ENCODE measurements around the gene C4orf50. TPM values are rescaled to one million over a fixed set of nuclear protein-coding genes. Genes with fewer than 3 reads are reported as not detected.

The C4orf50 gene
- total RNA-seq, 1 donor = not detected

DNA sequence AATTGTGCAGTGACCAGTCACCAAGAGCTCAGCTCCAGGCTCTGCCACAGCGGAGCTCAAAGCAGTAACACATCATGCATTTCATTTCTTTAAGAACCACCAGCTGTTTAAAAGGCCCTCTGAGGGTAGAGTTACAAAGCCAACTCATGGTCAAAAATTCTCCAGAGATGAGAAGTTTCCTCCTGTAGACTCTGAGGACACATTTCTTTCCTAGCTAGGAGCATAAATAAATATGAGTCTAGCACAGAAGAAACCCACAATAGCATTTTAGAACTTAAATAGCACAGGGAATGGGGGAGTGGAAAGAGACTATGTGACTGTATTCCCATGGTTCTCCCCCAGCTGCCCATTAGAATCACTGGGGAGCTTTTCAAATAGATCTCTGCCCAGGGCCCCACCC lies 118.8 kb downstream of the C4orf50 start:
- TF ChIP-seq, protein P1, sequence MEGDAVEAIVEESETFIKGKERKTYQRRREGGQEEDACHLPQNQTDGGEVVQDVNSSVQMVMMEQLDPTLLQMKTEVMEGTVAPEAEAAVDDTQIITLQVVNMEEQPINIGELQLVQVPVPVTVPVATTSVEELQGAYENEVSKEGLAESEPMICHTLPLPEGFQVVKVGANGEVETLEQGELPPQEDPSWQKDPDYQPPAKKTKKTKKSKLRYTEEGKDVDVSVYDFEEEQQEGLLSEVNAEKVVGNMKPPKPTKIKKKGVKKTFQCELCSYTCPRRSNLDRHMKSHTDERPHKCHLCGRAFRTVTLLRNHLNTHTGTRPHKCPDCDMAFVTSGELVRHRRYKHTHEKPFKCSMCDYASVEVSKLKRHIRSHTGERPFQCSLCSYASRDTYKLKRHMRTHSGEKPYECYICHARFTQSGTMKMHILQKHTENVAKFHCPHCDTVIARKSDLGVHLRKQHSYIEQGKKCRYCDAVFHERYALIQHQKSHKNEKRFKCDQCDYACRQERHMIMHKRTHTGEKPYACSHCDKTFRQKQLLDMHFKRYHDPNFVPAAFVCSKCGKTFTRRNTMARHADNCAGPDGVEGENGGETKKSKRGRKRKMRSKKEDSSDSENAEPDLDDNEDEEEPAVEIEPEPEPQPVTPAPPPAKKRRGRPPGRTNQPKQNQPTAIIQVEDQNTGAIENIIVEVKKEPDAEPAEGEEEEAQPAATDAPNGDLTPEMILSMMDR (IDR thresholded peaks at IDR 0.05; ENCODE audit: insufficient read depth, low read depth, low read length) = no peak
- no peak overlapping the region for H3K4me3 ChIP-seq (ENCODE audit: low read depth, low read length)
- DNase-seq (ENCODE audit: low read depth) = no peak

DNA sequence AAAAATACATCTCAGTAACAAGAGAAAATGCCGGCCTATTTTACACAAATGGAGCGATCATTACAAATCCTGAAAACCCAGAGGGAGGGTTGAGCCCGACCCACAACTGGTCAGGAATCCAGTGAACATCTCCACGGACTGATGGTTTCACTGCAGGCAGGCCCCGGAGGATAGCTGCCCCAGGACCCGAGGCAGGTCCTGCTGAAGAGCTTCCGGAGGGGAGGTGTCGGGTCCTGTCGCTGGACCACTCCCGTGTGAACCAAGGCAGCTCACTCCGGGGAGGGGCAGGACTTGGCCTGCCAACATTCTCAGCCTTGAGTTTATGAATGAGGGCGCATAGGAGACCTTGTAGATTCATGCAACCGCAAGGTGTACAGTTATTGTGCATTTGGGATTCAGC lies 120.6 kb downstream of the C4orf50 start:
- no peak for DNase-seq (ENCODE audit: low read depth)
- no peak overlapping the region for H3K4me3 ChIP-seq (ENCODE audit: low read depth, low read length)
- TF ChIP-seq, protein P1 (IDR thresholded peaks at IDR 0.05; ENCODE audit: insufficient read depth, low read depth, low read length) = no peak

DNA sequence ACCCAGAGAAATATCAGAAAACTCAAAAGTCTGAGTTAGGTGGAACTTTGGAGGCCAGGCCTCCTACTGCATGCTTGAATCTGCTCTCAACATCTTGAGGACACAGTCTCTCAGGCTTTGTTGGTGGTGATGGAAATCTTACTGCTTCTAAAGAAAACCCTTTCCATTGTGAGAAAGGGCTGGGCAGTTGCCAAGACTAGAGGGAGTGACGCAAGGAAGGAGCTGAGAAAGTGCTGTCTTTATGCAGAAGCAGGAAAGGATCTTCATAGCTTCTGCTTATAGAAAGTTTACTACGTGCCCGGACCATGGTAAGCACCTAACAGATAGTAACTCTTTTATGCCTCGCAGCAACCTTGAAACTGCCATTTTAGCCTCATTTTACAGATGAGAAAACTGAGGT lies 122.9 kb downstream of the C4orf50 start:
- TF ChIP-seq, protein P1 (IDR thresholded peaks at IDR 0.05; ENCODE audit: insufficient read depth, low read depth, low read length) = no peak
- DNase-seq (ENCODE audit: low read depth) = no peak
- no peak overlapping the region for H3K4me3 ChIP-seq (ENCODE audit: low read depth, low read length)

DNA sequence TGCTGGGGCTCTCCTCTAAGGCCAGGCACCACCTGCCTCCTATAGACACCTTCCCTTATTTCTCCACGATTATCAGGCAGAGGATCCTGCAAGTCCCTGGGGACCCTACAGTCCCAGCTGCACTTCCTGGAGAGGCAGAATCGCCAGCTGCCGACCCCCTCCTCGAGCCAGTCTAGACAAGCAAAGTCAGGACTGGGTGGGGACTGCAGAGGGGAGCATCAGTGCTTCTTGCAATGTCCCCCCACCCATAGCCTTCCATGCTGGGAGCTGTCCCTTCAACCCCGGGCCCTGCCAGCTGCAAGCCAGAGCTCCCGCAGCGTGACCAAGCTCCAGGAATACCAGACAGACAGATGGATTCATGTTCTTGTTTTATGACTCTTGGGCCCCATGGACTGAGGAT lies 124.0 kb downstream of the C4orf50 start:
- DNase-seq (ENCODE audit: low read depth) = no peak
- H3K4me3 ChIP-seq (ENCODE audit: low read depth, low read length) = no peak overlapping the region
- TF ChIP-seq, protein P1 (IDR thresholded peaks at IDR 0.05; ENCODE audit: insufficient read depth, low read depth, low read length) = no peak

DNA sequence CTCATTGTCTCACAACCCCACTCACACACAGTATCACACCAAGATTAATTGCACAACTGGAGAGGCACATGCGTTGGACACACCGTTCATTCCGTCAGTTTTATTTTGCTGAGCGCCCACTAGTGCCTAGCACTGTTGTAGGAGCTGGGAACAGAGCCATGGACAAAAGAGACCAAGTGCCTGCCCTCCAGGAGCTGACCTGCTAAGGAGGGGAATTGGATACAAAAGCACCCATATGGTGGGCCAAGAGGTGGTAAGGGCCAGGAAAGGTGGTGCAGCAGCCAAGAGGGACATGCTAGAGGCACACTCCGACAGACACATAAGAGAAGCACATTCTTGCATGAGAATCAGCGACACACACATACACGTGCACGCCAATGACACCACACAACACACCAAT lies 124.6 kb downstream of the C4orf50 start:
- TF ChIP-seq, protein P1 (IDR thresholded peaks at IDR 0.05; ENCODE audit: insufficient read depth, low read depth, low read length) = no peak
- no peak for DNase-seq (ENCODE audit: low read depth)
- no peak overlapping the region for H3K4me3 ChIP-seq (ENCODE audit: low read depth, low read length)

DNA sequence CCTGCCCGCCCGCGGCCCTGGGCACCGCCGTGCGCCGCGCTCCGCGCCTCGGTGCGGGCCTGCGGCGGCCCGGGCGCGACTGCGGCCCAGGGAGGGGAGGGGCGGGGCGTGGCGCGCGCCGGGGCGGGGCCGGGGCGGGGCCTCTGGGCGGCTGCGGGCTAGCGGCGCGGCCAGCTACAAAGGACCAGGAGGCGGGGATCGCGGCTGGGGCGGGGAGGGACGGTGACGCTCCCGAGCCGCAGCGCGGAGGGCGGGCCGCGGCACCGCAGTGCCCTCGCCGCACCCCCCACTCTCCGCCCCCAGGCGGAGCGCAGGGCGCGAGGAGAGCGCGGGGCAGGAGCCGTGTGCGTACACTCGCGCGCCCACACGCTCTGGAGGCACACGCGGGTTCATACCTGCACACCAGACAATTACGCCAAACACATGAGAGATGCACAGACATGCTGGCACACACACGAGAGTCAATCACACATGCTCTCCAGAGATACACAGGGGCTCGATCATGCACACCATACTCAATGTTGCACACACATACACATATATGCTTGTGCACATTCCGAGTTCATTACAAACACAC lies 125.1 kb downstream of the C4orf50 start, which contains the start of gene CRMP1:
CRMP1 (minus strand) TSS at position 83 of the 577 bp plus-strand sequence. CDS start 117 bp downstream, outside the sequence.
- DNase-seq (ENCODE audit: low read depth) = no peak
- no peak within 1 kb of the TSS for H3K4me3 ChIP-seq (ENCODE audit: low read depth, low read length)
- TF ChIP-seq, protein P1 (IDR thresholded peaks at IDR 0.05; ENCODE audit: insufficient read depth, low read depth, low read length) = no peak
